Duodenal mucosa (tissue), 2 donors: Measurements from ENCODE around the gene MKS1.

Experiments
- H3K27ac ChIP-seq: one replicate; pipeline ENCODE4 v1.7.0; 2013; ENCODE audit warnings: low read depth, low read length
- H3K27me3 ChIP-seq, 2 donors: one replicate each; pipeline ENCODE4 v1.7.0; 2013; ENCODE audit warnings: low read length in 2 of 2, control low read depth in 1 of 2; ENCODE audit not compliant: insufficient read depth in 2 of 2, control insufficient read depth in 1 of 2
- H3K36me3 ChIP-seq, 2 donors: one replicate each; pipeline ENCODE4 v1.7.0; 2013; ENCODE audit warnings: low read length in 2 of 2, control low read depth in 1 of 2; ENCODE audit not compliant: insufficient read depth in 2 of 2, control insufficient read depth in 1 of 2
- H3K4me1 ChIP-seq, 2 donors: one replicate each; pipeline ENCODE4 v1.7.0; 2013; ENCODE audit warnings: low read length in 2 of 2, control low read depth in 1 of 2; ENCODE audit not compliant: insufficient read depth in 2 of 2, control insufficient read depth in 1 of 2
- H3K4me3 ChIP-seq, 2 donors: one replicate each; pipeline ENCODE4 v1.7.0; 2013; ENCODE audit warnings: low read length in 2 of 2, low read depth in 1 of 2
- H3K9ac ChIP-seq, 2 donors: one replicate each; pipeline ENCODE4 v1.7.0; 2013; ENCODE audit warnings: low read length in 2 of 2, low read depth in 1 of 2
- H3K9me3 ChIP-seq, 2 donors: one replicate each; pipeline ENCODE4 v1.7.0; 2013; ENCODE audit warnings: low read length in 2 of 2, control low read depth in 1 of 2; ENCODE audit not compliant: control insufficient read depth in 1 of 2

The MKS1 gene

DNA sequence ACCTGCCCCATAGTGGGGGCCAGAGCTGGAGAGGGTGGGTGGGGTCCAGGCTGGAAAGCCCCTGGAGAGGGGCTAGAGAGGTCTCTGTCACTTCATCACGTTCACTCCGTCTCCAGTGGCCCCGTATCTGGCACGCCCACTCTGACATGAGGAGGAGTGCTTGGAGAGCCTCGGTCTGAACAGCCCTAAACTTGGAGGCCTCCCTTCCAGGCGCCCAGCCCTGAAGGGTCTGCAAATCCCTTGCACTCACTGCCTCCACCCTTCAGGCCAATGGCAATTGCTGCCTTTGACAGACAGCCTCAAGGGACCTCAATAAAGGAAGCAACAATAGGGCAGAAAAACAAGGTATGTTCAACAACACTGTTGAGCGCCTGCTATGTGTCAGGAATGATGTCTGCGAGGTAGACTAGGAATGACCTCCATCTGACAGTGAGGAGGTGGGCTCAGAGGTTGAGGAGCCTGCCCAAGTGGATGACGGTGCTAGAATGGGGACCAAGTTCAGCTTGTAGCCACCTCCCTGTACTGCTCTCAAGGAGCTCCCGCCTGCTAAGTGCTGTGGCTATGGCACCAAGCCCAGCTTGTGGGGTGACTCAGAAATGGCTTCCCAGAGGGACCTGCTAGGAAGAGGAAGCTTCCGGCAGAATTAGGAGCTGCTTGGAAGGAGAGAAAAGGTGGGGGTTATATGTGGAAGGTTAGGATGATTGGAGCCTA lies 29.5 kb downstream of the MKS1 start:
- H3K4me3 ChIP-seq: no peak overlapping the region
- no peak overlapping the region for H3K27ac ChIP-seq
- no peaks in the 10 kb centered on the region for H3K9me3 ChIP-seq
- H3K4me1 ChIP-seq: peaks cover 0 to 8% of the 10 kb centered on the region in 2 donors
- no peaks in the 10 kb centered on the region for H3K36me3 ChIP-seq
- no peak overlapping the region for H3K9ac ChIP-seq
- peaks cover 0 to 10% of the 10 kb centered on the region in 2 donors for H3K27me3 ChIP-seq

DNA sequence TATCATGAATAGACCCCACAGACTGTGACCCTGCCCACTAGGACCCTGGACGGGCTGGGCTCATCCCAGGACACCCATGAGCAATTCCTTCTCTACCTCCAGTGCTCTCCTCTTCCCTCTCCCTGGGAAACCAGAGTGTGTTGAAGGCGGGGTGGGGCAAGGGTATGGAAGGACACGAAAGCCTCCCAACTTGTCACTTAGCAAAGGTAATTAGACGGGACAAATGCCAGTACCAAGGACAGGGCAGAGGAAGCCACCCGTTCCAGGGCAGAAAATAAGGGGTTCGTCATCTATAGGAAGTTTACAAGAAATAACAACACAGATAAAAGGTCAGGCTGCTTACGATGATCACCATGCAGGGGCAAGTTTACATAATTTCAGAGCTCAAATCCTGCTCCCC lies 31.4 kb downstream of the MKS1 start:
- no peak overlapping the region for H3K4me3 ChIP-seq
- no peak overlapping the region for H3K9ac ChIP-seq
- no peak overlapping the region for H3K27ac ChIP-seq
- H3K27me3 ChIP-seq: peaks cover 0 to 10% of the 10 kb centered on the region in 2 donors
- no peaks in the 10 kb centered on the region for H3K9me3 ChIP-seq
- H3K4me1 ChIP-seq: peaks cover 0 to 8% of the 10 kb centered on the region in 2 donors
- H3K36me3 ChIP-seq: no peaks in the 10 kb centered on the region

DNA sequence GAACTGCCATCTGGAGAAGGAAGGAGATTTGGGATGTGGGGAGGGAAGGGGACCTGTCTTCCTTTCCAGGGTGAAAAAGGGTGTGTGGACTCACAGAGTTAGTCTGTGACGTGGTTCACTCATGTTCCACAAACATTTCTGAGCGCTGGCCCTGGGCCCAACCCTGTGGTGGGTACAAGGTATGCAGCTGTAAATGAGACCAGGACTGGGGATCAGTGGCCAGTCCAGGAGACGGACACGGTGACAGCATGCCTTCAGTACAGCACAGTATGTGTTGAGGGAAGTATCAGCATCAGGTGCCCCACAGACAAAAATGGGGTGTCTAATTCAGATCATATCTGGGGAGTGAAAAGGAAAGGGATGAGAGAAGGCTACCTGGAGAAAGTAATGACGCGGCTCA lies 32.0 kb downstream of the MKS1 start:
- peaks cover 0 to 10% of the 10 kb centered on the region in 2 donors for H3K27me3 ChIP-seq
- H3K27ac ChIP-seq: no peak overlapping the region
- no peaks in the 10 kb centered on the region for H3K36me3 ChIP-seq
- H3K9me3 ChIP-seq: no peaks in the 10 kb centered on the region
- no peak overlapping the region for H3K9ac ChIP-seq
- no peak overlapping the region for H3K4me3 ChIP-seq
- peaks cover 0 to 8% of the 10 kb centered on the region in 2 donors for H3K4me1 ChIP-seq

DNA sequence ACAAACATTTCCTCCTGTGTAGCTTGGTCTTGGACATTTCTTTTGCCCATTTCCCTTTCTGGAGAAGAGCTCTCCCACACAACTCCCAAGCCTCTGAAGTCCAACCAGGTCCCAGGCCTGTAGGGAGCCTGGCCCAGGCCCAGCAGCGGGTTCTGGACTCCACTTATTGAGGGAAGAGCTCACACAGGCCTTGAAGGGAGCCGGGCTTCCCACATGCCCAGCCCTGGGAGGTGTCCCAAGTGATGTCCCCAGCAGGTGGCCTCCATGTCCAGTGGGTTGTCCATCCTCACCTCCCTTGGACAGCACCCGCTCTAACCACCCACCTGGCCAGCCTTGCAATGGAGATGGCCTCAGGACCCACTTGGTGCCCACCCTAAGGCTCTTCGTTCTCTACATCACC lies 32.5 kb downstream of the MKS1 start:
- Histone ChIP-seq H3K27ac (no peak overlapping the region), H3K36me3 (no peaks in the 10 kb centered on the region), H3K9me3 (no peaks in the 10 kb centered on the region), H3K27me3 (peaks cover 0 to 10% of the 10 kb centered on the region in 2 donors), H3K9ac (no peak overlapping the region), H3K4me3 (no peak overlapping the region), H3K4me1 (peaks cover 0 to 8% of the 10 kb centered on the region in 2 donors)

DNA sequence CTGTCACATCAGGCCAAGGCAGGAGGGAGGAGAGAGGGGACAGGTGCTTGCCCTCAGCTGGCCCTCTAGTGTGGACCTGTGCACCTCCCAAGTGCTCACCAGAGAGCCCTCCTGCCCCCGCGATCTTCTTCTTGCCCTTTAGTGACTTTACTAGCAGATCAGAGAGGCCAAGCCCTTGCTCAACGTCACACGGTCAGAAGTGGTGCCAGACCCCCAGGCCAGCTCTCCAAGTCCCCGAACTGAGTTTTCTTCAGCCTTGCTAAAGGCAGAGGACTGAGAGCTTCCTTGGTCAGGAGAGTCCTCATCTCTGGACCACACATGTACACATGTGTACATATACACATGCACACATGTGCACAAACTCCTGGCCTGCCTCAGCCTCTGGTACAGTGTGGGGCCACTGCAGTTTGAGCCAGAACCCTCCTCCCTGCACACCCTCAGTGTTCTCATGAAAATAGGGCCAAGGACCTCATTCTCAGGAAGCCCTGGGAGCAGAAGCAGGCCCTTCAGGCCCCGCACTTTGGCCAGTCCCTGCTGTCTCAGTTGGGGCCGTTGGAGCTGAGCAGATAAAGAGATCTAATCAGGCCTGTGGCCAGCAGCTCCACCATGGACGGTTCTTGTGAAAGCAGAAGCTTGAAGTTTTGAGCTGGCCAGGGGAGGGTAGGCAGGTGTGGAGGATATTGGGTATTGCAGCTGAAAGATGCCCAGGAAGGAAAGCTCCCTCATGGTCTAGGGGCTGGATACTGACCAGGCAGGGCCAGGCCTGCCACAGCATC lies 33.9 kb downstream of the MKS1 start:
- Histone ChIP-seq H3K9ac (no peak overlapping the region), H3K27me3 (peaks cover 0 to 8% of the 10 kb centered on the region in 2 donors), H3K27ac (no peak overlapping the region), H3K36me3 (no peaks in the 10 kb centered on the region), H3K9me3 (no peaks in the 10 kb centered on the region), H3K4me3 (no peak overlapping the region), H3K4me1 (peaks cover 0 to 8% of the 10 kb centered on the region in 2 donors)

DNA sequence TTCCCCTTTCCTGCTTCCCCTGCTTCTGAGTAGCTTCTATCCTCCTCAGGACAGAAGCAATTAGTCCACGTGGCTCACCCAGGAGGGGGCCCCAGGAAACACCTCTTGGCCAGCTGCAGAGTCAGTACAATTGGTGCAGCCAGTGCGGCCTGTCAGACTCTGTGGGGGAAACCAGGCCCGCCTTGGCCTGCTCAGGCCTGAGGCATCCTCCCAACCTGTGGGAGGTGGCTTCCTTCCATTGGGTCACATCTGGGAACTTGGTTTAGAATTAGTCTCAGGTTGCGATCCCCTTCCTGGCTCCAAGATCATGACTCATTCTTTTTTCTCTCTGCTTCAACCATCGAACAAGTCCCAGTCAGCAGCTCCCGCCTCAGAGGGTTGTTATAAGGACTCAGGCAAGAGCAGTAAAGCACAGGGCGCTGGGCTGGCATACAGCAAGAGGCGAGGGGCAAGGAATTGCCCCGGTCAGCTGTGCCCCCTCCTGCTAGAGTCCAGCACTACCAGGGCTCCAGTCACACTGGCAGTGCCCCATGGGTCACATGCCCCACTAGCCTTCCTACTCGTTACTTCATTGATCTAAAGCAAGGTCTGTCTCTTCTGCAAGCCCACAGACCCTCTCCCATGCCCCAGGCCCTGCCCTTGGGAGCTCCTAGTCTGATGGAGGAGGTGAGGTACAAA lies 34.6 kb downstream of the MKS1 start:
- Histone ChIP-seq H3K36me3 (no peaks in the 10 kb centered on the region), H3K27me3 (peaks cover 0 to 4% of the 10 kb centered on the region in 2 donors), H3K27ac (no peak overlapping the region), H3K4me3 (no peak overlapping the region), H3K9ac (no peak overlapping the region), H3K4me1 (peaks cover 0 to under 1% of the 10 kb centered on the region in 2 donors), H3K9me3 (no peaks in the 10 kb centered on the region)

DNA sequence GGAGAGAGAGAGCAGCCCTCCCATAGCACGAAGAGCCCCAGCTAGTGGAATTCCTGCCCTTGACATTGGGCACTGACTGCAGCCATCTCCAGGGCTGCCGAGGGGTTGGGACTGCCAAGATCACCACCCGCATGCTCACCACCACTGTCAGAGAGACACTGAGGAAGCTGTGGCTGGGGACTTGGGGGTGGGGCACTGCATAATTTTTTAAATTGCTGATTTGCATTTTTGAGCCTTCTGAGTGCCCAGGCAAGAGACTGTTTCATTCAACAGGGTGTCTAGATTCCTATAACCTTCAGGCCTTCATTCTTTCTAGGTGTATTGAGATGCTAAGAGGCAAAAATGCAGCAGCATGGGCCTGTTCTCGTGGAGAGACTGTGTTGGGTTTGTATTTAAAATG lies 35.5 kb downstream of the MKS1 start:
- Histone ChIP-seq H3K27ac (no peak overlapping the region), H3K9me3 (no peaks in the 10 kb centered on the region), H3K4me3 (no peak overlapping the region), H3K27me3 (peaks cover 0 to 4% of the 10 kb centered on the region in 2 donors), H3K9ac (no peak overlapping the region), H3K36me3 (no peaks in the 10 kb centered on the region), H3K4me1 (no peaks in the 10 kb centered on the region)

DNA sequence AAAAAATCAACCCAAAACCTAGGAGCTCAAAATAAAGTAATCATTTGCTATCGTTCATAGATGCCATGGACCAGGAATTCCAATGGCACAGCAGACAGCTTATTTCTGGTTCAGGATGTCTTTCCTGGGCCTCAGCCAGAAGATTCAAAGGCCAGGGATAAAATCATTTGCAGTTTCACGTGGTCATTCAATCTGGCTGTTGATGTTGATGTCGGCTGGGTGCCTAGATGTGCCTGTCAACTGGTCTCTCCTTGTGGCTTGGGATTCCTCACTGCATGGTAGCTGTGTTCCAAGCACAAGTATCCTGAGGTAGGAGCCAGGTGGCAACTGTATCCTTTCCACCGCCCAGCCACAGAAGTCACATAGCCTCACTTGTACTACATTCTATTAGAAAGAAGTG lies 37.3 kb downstream of the MKS1 start:
- no peaks in the 10 kb centered on the region for H3K27me3 ChIP-seq
- no peaks in the 10 kb centered on the region for H3K36me3 ChIP-seq
- no peak overlapping the region for H3K27ac ChIP-seq
- H3K9ac ChIP-seq: no peak overlapping the region
- no peaks in the 10 kb centered on the region for H3K4me1 ChIP-seq
- H3K4me3 ChIP-seq: no peak overlapping the region
- no peaks in the 10 kb centered on the region for H3K9me3 ChIP-seq

DNA sequence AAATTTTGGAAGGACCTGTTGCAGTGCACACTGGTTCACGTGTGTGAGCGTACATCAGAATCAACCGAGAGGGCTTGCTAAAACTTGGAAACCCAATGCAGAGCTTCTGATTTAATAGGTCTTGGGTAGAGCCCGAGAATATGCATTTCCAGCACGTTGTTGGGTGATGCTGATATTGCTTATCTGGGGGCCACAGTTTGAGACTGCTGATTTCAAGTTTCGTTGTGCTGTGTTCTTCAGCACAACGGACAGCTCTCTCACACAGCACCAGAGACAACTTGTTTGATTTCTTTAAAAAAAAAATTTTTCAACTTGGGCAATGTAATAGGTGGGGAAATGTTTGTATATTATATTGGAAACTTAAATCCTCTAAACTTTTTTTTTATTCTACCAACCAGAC lies 42.9 kb downstream of the MKS1 start:
- H3K4me1 ChIP-seq: no peaks in the 10 kb centered on the region
- H3K9me3 ChIP-seq: no peaks in the 10 kb centered on the region
- no peak overlapping the region for H3K27ac ChIP-seq
- H3K27me3 ChIP-seq: no peaks in the 10 kb centered on the region
- H3K9ac ChIP-seq: no peak overlapping the region
- no peak overlapping the region for H3K4me3 ChIP-seq
- H3K36me3 ChIP-seq: no peaks in the 10 kb centered on the region

DNA sequence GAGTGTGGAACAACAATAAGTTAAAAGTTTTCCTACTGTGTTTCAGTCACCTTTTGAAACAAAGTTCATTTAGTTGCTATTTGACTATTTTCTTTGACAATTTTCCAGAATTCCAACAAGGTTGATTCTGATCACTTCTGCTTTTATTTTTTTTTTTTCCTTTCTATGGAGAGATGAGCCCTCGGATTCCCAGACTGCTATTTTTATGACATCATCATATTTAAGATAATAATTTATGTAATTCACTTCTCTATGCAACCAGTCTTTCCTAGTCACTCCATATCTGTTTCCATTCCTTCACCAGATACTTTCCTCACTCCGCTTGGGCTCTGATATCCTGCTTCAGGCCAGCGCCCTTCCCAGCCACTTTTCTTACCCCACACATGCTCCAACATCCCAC lies 44.2 kb downstream of the MKS1 start:
- H3K4me1 ChIP-seq: peaks cover 0 to 4% of the 10 kb centered on the region in 2 donors
- no peaks in the 10 kb centered on the region for H3K36me3 ChIP-seq
- no peak overlapping the region for H3K4me3 ChIP-seq
- H3K9ac ChIP-seq: no peak overlapping the region
- no peak overlapping the region for H3K27ac ChIP-seq
- H3K27me3 ChIP-seq: peaks cover 0 to 5% of the 10 kb centered on the region in 2 donors
- no peaks in the 10 kb centered on the region for H3K9me3 ChIP-seq
